Cerebellar cortex (tissue), 1 donor: ENCODE results near the gene IGFBP2.

ENCODE experiments used
- DNase-seq: peaks from one replicate; pipeline ENCODE4 v3.0.0-alpha.2; 2015; ENCODE audit warnings: low spot score

IGFBP2 gene

GRCh38 chr2:216710551-216711301 lies 77.5 kb downstream of the IGFBP2 start:
- DNase-seq, result no peak

DNA sequence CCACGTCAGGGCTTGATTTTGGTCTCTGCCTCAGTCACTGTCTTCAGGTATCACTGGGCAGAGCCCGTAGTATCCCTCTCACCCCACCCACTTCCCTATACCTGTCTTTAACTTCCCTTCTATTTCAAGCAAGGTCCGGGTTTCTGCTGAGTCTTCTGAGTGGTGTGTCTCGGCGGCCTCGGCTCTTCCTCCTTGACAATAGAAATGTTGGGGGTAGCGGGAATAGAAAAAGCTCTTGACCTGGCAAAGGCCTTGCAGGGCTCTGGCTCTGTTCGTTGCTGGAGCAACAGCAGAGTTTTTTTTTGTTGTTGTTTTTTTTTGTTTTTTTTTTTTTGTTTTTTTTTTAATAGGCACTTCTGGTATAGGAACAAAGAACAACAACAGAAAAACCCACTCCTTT lies 78.1 kb downstream of the IGFBP2 start:
- DNase-seq, result no peak

- no peak for DNase-seq
These were observed 80.6 kb downstream of the IGFBP2 start for GRCh38 chr2:216713691-216714336.
